22Rv1 (cell line): ENCODE results near the gene PGLYRP2.

ENCODE experiments used
- ZFX ChIP-seq: fragments of 450-650 bp; IDR thresholded peaks from 2 replicates; pipeline ENCODE4 v1.6.1; 2017; ENCODE audit warnings: antibody characterized with exemption, borderline replicate concordance
- TF ChIP-seq, protein P1 (sequence below): fragments of 450-650 bp; IDR thresholded peaks from 2 replicates; pipeline ENCODE4 v1.5.1; 2017; ENCODE audit warnings: mild to moderate bottlenecking

DNA sequence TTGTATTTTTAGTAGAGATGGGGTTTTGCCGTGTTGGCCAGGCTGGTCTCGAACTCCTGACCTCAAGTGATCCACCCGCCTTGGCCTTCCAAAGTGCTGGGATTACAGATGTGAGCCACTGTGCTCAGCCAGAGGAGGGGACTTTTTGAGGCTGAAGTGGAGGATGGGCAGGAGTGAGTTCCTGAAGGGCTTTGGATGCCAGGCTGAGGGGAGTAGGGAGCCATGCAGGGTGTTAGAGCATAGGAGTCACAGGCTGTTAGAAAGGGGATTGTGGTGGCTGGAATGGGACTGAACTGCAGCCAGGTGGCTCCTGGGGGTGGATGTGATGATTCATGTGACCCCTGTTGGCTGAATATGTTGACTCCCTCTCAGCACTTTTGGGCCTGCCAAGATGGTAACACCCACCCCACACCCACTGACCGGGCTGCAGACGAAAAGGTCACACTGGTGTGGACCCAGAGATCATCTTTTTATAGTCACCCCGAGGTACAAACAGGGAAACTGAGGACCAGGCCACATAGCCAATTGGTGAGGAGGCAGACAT is 40.2 kb upstream of the PGLYRP2 start:
- TF ChIP-seq, protein P1, sequence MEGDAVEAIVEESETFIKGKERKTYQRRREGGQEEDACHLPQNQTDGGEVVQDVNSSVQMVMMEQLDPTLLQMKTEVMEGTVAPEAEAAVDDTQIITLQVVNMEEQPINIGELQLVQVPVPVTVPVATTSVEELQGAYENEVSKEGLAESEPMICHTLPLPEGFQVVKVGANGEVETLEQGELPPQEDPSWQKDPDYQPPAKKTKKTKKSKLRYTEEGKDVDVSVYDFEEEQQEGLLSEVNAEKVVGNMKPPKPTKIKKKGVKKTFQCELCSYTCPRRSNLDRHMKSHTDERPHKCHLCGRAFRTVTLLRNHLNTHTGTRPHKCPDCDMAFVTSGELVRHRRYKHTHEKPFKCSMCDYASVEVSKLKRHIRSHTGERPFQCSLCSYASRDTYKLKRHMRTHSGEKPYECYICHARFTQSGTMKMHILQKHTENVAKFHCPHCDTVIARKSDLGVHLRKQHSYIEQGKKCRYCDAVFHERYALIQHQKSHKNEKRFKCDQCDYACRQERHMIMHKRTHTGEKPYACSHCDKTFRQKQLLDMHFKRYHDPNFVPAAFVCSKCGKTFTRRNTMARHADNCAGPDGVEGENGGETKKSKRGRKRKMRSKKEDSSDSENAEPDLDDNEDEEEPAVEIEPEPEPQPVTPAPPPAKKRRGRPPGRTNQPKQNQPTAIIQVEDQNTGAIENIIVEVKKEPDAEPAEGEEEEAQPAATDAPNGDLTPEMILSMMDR = no peak
- TF ChIP-seq ZFX = no peak
